Measurements from ENCODE around the gene GPR152.

- no peak for TF ChIP-seq CTCF (IDR thresholded peaks at IDR 0.05; ENCODE audit: insufficient read depth, low read depth, low read length)
- no peak for TF ChIP-seq EZH2 (IDR thresholded peaks at IDR 0.05; ENCODE audit: insufficient read depth, low read length)
These were observed 49.3 kb upstream of the GPR152 start for GRCh38 chr11:67501854-67502253.
